ENCODE measurements around the gene TTF1. TPM values are rescaled to one million over a fixed set of nuclear protein-coding genes. Genes with fewer than 3 reads are reported as not detected.
A peak's percentile ranks its signal among the peaks of the same experiment; 100 is the strongest.

TTF1 gene
- total and polyA plus RNA-seq, 2 of the 13 experiments (the other 11 are each of a cell fraction or from before 2014, with no cell fraction given), result 3.4 to 9.8 TPM

DNA sequence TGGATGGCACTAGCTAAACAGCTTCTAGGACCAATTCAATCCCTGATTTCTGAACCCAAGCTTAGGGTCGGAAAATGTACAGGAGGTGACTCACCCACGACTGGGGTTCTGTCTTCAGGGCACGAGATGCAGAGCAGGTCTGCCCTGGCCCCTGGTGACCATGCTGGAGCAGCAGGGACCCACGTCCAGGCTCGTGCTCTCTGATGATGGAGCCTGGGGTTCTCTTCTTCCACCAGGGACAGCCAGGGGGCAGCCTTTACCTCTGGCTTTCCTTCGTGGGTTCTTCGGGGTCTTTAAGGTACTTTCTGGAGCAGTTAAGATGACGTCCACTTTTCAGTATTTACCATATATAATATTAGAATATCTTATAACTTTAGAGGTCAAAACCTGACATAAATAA is 5.4 kb upstream of the TTF1 start (continued):
- TF ChIP-seq, protein P1, sequence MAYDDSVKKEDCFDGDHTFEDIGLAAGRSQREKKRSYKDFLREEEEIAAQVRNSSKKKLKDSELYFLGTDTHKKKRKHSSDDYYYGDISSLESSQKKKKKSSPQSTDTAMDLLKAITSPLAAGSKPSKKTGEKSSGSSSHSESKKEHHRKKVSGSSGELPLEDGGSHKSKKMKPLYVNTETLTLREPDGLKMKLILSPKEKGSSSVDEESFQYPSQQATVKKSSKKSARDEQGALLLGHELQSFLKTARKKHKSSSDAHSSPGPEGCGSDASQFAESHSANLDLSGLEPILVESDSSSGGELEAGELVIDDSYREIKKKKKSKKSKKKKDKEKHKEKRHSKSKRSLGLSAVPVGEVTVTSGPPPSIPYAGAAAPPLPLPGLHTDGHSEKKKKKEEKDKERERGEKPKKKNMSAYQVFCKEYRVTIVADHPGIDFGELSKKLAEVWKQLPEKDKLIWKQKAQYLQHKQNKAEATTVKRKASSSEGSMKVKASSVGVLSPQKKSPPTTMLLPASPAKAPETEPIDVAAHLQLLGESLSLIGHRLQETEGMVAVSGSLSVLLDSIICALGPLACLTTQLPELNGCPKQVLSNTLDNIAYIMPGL (CRISPR knock-in tag; IDR thresholded peaks at IDR 0.05; ENCODE audit: borderline replicate concordance in 1 of 2, low read depth in 1 of 2), result 0 out of 4 replicates have a peak, but pooled peaks of 1 of the 2 experiments have one; percentile 31
- peak; percentile 24; the same call in 1 of the 2 replicates for TF ChIP-seq SMC3 (IDR thresholded peaks at IDR 0.05; ENCODE audit: low read length)
- TF ChIP-seq MAZ (IDR thresholded peaks at IDR 0.05; ENCODE audit: borderline replicate concordance, low read depth, low read length), result no peak
- no peak for TF ChIP-seq MAZ (CRISPR knock-in tag; IDR thresholded peaks at IDR 0.05; ENCODE audit: low read depth)
- TF ChIP-seq, protein P2, sequence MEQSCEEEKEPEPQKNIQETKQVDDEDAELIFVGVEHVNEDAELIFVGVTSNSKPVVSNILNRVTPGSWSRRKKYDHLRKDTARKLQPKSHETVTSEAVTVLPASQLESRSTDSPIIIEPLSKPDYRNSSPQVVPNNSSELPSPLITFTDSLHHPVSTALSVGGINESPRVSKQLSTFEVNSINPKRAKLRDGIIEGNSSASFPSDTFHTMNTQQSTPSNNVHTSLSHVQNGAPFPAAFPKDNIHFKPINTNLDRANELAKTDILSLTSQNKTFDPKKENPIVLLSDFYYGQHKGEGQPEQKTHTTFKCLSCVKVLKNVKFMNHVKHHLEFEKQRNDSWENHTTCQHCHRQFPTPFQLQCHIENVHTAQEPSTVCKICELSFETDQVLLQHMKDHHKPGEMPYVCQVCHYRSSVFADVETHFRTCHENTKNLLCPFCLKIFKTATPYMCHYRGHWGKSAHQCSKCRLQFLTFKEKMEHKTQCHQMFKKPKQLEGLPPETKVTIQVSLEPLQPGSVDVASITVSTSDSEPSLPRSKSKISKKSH (CRISPR knock-in tag; IDR thresholded peaks at IDR 0.05; ENCODE audit: borderline replicate concordance), result no peak
- TF ChIP-seq ZNF263 (CRISPR knock-in tag; IDR thresholded peaks at IDR 0.05), result peak; percentile 65
- TF ChIP-seq, protein P3, sequence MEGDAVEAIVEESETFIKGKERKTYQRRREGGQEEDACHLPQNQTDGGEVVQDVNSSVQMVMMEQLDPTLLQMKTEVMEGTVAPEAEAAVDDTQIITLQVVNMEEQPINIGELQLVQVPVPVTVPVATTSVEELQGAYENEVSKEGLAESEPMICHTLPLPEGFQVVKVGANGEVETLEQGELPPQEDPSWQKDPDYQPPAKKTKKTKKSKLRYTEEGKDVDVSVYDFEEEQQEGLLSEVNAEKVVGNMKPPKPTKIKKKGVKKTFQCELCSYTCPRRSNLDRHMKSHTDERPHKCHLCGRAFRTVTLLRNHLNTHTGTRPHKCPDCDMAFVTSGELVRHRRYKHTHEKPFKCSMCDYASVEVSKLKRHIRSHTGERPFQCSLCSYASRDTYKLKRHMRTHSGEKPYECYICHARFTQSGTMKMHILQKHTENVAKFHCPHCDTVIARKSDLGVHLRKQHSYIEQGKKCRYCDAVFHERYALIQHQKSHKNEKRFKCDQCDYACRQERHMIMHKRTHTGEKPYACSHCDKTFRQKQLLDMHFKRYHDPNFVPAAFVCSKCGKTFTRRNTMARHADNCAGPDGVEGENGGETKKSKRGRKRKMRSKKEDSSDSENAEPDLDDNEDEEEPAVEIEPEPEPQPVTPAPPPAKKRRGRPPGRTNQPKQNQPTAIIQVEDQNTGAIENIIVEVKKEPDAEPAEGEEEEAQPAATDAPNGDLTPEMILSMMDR (CRISPR knock-in tag; IDR thresholded peaks at IDR 0.05), result peak; percentile 67

All from HepG2 (cell line).